Glomerular endothelial cell (primary cell): ENCODE measurements around the gene RILPL1. TPM values are rescaled to one million over a fixed set of nuclear protein-coding genes. Genes with fewer than 3 reads are reported as not detected.
A peak's percentile ranks its signal among the peaks of the same experiment; 100 is the strongest.
"Not testable (repeated sequence)": the region's sequence is repeated elsewhere in the genome, so short reads cannot be mapped to it uniquely, and the experiment has no call there.

Experiments
- DNase-seq: peaks from one replicate; pipeline ENCODE4 v3.0.0-alpha.2; 2011; ENCODE audit warnings: low read depth, low spot score; ENCODE audit errors: extremely low read depth
- total RNA-seq: library from RNA; depleted of rRNA; stranded (reverse); fragments of >200 nt; gene quantifications from 2 replicates; pipeline ENCODE4 v1.2.3, GENCODE V29; 2015

Gene RILPL1, protein sequence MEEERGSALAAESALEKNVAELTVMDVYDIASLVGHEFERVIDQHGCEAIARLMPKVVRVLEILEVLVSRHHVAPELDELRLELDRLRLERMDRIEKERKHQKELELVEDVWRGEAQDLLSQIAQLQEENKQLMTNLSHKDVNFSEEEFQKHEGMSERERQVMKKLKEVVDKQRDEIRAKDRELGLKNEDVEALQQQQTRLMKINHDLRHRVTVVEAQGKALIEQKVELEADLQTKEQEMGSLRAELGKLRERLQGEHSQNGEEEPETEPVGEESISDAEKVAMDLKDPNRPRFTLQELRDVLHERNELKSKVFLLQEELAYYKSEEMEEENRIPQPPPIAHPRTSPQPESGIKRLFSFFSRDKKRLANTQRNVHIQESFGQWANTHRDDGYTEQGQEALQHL
- 29.5 and 42.2 TPM in 2 replicates for total RNA-seq

DNA sequence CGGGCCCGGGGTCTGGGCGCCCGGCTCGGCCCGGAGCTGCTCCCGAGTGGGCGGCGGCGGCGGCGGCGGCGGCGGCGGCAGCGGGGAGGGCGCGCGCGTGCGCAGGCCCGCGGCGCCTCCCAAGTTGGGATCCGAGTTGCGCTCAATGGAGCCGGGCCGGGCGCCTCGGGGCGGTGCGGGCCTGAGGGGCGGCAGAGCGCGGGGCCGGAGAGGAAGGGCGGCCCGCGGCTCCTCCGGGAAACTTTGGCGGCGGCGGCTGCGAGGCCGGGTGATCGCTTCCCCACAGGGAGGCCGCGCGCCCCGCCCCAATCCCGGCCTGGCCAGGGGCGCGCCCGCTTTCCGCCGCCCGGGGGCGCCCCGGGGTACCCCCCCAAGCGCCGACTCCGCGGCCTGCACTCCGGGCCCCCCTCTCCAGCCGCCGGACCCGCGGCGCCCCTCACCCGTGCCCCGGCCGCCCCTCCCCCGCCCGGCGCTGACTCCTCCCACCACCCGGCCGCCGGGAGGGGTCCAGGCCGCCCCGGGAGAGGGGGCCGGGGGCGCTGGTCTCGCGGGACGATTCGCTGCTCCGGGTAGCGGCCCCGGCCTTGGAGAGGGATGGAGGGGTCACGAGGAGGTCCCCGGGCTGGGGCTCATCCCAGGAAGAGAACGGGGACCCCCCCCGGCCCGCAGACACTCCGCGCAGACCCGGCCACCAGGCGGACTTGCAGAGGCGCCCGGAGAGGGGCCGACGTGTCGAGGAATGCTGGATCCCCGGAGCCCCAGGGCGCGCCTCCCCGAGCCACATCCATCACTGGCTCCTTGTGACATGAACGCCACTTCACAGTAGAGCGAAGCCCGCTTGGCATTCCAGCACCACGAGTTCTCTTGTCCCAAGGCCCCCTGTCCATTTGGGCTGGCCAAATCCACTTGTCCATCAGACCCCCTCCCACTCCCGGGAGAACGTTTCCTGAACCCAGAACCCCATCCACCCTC, at the start of gene RILPL1:
Gene RILPL1, minus strand, starts transcription at position 48 of the 972 bp plus-strand sequence. CDS start 237 bp downstream, outside the sequence.
- no peak for DNase-seq

DNA sequence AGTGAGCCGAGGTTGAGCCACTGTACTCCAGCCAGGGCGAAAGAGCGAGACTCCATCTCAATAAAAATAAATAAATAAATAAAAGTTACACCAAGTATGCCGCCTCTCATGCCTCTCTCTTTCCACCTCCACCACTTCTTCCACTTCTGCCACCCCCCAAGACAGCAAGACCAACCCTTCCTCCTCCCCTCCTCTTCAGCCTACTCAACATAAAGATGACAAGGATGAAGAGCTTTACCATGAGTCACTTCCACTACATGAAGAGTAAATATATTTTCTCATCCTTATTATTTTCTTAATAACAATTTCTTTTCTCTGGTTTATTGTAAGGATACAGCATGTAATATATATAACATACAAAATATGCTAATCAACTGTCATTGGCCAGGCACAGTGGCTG, 47.3 kb upstream of the RILPL1 start:
- DNase-seq = no peak

DNA sequence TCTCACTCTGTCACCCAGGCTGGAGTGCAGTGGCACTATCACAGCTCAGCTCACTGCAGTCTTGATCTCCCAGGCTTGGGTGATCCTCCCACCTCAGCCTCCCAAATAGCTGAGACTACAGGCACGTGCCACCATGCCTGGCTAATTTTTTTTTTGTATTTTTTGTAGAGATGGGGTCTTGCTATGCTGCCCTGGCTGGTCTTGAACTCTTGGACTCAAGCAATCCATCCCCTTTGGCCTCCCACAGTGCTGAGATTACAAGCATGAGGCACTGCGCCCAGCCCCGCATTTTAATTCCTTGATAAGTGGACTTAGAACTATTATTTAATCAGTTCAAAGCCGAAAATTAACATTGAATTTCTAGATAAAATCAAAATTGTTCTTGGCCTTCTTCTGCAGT, 45.3 kb upstream of the RILPL1 start:
- not testable (repeated sequence) for DNase-seq

DNA sequence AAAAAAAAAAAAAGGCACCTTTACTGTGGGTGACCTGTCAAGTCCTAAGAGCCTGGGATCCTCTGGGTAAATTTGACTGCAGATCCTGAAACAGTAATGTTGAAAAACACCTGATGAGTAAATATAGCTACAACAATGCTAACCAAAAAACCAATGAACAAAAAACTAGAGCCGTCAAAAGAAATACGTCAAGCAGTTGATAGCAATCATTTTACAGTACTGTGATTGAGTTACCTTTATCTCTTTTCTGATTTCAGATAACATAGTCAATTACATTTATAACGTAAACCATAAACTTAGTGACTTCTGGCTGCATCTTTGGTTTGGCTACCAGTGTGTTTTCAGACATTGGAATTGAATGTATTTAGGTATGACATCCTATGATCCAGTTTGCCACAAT, 44.7 kb upstream of the RILPL1 start:
- no peak for DNase-seq

DNA sequence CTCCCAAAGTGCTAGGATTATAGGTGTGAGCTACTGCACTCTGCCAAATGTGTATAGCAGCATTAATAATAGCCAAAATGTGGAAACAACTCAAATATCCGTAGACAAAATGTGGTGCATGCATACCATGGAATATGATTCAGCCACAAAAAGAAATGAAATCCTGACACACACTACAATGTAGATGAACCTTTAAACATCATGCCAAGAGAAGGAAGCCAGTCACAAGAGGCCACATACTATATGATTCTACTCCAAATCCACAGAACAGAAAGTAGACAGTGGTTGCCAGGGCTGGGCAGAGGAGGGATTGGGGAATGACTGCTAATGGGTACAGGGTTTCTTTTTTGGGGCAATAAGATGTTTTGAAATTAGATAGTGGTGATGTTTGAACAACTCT, 43.1 kb upstream of the RILPL1 start:
- no peak for DNase-seq

DNA sequence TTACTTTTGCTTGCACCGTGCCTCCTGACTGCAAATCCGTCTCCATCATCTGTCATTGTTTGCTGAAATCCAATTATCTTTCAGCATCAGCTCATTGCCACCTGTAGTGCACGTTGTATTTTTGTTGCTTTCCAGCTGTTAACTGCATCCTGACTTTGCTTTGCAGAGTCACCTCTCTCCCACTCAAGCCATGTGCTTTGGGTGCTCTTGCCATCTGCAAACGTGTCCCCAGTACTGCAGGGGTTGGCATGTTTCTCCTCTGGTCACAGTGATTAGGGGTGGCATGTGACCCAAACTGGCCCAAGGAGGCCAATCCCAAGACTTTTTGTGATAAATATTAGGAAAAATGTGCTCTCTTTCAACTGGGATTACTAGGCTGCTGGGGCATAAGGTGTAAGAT, 40.4 kb upstream of the RILPL1 start:
- no peak for DNase-seq

DNA sequence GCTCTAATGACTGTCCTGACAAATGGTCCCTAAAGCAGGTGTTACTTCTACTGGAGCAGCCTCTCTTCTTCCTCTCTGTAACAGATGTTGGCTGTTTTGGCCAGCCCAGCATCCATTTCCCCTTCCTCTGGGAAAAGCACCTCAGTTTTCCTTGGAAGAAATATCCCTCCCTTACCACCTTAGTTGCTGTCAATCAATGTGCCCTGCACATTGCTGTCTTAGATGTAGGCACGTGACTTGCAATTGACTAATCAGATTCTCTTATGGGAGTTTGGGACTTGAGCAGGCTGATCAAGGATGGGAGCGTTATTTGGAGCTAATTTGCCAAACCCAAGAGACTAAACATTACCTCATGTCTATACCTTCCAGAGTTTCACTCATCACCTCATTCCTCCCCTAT, 38.9 kb upstream of the RILPL1 start:
- DNase-seq = no peak

DNA sequence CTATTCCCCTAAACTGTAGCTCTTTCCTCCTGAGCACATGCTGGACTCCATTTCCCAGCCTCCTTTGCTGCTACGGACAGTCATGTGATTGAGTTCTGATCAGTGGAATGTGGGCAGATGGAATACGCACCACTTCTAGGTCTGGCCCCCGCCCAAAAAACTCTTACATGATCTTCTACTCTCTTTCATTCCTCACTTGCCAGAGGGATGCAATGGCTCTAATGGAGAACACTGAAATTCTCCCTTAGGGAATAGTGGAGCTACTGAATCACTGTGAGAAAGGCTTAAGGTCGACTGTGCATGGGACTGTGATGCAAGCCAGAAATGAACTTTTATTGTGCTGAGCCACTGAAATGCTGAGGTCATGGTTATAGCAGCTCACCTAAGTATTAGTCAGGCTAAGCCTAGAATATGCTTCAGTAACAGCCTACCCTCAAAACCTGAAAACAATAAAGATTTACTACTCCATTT, 37.9 kb upstream of the RILPL1 start:
- DNase-seq = no peak

DNA sequence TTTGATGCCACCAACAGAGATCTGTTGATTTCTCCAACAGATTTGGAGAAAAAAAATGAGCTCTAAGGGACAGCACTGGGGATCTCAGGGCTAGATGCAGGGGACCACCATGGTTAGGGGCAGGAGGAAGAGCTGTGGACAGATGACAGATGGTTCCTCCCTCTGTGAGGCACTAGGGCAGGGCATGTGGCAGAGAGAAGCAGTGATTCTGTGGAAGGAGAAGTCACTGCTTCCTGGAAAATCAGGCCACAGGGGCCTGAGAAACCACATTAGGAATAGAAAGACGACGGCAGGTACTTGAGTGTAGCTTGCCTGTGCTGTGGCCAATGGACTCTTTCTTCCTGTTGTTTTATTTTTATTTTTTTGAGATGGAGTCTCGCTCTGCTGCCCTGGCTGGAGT, 25.9 kb upstream of the RILPL1 start:
- DNase-seq = no peak

DNA sequence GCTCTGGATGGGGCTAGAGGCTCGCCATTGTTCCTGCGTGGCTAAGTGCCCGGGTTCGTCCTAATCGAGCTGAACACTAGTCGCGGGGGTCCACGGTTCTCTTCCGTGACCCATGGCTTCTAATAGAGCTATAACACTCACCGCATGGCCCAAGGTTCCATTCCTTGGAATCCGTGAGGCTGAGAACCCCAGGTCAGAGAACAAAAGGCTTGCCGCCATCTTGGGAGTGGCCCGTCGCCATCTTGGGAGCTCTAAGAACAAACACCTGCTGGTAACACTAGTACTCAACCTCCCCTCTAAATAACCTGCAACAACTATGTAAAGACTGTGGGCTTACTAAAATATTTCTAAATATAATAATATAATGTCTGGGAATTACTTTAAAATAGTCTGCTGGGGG, 25.0 kb upstream of the RILPL1 start:
- not testable (repeated sequence) for DNase-seq

DNA sequence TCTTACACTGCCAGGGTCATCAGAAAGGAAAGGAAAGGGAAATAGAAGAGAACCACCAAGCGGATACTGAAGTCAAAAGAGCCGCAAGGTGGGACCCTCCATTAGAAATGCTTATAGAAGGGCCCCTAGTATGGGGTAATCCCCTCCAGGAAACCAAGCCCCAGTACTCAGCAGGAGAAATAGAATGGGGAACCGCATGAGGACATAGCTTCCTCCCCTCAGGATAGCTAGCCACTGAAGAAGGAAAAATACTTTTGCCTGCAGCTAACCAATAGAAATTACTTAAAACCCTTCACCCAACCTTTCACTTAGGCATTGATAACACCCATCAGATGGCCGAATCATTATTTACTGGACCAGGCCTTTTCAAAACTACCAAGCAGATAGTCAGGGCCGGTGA, 21.3 kb upstream of the RILPL1 start:
- not testable (repeated sequence) for DNase-seq

DNA sequence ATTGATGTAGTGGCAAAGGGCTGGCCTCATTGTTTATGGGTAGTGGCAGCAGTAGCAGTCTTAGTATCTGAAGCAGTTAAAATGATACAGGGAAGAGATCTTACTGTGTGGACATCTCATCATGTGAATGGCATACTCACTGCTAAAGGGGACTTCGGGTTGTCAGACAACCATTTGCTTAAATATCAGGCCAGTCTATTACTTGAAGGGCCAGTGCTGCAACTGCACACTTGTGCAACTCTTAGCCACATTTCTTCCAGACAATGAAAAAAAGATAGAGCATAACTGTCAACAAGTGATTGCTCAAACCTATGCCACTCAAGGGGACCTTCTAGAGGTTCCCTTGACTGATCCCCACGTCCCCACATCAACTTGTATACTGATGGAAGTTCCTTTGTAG, 20.6 kb upstream of the RILPL1 start:
- not testable (repeated sequence) for DNase-seq

DNA sequence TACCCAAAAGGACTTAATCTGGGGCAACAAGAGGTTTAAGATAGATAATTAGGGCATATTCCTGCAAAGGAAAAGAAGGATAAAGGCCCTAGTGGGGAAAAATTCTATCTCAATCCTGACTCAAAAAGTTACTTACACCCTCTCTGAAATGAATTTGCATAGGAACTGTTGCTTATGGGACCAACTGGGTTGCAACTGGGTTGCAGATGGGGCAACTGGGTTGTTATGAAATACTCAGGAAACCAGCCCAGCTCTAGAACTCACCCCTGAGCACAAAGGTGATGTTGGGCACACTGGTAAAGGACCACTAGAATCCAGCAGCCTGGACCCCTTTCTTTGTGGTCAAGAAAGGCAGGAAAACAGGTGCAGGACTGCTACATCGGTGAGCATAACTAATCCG, 17.2 kb upstream of the RILPL1 start:
- no peak for DNase-seq

DNA sequence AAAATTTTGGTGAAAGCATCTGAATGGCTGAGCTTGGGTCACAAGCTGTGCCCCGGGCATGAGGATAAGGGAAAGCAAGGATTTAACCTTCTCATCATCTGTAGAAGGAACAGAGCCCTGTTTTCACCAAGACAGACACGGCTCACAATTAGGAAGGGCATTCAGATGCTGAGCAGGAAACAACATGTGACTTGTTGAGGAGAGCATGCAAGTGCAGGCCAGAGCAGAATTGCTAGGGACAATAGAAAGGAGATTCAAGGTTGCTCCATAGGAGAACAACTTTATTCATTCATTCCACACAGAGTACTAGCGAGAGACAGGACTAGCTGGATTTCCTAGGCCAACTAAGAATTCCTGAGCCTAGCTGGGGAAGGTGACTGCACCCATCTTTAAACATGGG, 14.6 kb upstream of the RILPL1 start:
- DNase-seq = no peak

DNA sequence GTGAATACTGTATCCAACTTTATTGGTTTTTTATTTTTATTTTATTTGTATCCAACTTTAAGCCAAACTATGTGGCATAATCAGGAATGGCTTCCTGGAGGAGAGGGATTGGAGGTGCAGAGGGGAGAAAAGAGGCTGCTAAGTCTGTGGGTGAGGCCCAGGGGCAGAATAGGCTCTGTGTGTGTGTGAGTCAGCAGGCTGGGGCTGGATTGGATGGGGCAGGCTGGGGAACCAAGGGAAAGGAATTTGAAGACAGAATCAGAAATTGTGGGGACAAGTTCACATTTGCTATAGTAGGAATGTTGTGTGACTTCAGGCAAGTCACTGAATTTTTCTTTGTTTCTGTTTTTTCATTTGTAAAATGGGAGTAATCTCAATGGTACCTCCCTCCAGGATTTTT, 12.8 kb upstream of the RILPL1 start:
- no peak for DNase-seq

DNA sequence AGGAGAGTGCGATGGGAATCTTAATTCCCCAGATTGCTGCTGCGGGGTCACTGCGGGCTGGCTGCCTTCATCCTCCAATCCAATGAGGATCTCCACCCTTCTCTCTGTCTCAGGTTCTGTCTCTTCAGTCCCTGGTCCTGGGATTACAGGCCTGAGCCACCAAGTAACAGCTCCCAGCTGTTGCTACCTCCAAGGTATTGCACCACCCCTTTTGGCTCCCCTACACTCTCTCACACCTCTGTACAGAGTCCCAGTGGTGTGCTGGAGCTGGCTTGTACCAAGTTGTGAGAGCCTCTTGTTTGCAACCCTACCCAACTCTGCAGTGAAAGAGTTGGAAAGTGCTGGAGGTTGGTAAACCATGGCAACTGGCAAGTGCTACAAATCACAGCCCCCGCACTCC, 10.0 kb upstream of the RILPL1 start:
- no peak for DNase-seq

DNA sequence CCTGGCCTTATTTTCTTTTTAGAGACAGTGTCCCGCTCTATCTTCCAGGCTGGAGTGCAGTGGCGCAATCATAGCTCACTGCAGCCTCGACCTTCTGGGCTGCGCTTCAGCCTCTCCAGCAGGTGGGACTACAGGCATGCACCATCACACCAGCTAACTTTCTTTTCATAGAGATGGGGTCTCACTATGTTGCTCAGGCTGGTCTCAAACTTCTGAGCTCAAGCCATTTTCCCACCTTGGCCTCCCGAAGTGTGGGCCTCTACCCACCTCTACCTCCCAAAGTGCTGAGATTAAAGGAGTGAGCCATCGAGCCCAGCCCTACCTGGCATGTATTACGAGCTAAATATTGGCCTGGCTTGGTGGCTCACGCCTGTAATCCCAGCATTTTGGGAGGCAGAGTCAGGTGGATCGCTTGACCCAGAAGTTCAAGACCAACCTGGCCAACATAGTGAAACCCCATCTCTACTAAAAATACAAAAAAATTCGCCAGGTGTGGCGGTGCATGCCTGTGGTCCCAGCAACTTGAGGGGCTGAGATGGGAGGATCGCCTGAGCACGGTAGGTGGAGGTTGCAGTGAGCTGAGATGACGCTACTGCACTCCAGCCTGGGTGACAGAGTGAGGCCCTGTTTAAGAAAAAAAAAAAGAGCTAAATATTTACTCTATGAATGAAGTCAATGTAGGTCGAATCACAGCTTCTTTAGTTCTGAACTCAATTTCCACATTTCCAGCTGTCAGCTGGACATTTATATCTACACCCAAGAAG, 7.6 kb upstream of the RILPL1 start:
- no peak for DNase-seq

DNA sequence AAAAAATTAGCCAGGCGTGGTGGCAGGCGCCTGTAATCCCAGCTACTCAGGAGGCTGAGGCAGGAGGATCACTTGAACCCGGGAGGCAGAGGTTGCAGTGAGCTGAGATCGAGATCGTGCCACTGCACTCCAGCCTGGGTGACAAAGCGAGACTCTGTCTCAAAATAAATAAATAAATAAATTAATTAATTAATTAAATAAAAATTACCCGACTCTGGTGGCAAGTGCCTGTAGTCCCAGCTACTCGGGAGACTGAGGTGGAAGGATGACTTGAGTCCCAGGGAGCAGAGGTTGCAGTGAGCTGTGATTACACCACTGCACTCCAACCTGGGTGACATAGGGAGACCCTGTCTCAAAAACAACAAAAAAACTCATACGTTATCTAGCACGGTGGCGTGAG, 2.4 kb upstream of the RILPL1 start:
- DNase-seq = not testable (repeated sequence)

DNA sequence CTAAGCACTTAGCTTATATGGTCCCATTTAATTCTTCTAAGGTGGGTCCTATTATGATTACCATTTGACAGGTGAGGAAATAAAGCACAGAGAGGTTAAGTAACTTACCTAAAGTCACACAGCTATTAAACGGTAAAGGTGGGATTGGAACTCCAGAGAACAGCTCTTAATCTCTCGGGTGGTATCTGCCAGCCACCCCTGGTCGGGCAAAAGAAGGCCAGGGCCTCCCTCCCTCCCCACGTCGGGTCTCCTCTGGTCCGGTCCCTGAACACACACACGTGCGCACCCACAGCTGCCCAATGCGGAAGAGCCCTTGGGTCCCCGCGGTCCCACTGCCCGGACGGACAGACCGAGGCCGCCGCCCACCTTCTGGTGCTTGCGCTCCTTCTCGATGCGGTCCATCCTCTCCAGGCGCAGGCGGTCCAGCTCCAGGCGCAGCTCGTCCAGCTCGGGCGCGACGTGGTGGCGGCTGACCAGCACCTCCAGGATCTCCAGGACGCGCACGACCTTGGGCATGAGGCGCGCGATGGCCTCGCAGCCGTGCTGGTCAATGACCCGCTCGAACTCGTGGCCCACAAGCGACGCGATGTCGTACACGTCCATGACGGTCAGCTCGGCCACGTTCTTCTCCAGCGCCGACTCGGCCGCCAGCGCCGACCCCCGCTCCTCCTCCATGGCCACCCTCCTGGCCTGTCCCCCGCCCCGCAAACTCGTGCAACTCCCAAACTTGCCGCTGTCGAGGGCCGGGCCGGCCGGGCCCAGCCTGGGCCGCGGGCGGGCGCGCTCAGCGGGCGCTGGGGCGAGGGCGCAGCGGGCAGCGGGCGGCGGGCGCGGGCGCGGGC, 490 bp downstream of the RILPL1 start:
- DNase-seq = no peak

DNA sequence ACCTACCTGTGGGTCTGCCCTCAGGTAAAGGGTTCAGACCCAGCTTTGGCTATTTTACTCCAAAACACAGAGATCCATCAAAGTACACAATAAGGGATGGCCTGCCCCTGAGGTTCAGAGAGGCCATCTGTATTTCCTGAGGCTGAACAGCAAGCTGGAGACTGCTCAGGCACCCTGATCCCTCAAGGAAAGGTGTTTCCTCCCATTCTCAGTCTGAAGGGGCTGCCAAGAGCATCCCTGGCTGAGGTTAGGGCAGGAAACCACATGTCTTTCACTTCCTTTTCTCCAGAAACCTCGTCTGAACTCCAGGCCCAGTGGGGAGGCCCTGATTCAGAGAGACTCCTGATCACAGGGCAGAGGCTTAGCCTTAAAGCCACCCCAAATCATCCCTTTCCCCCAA, 1.5 kb downstream of the RILPL1 start:
- peak; percentile 31 for DNase-seq
